Uterus (tissue), 2 donors: ENCODE data around the gene CDH22.

Experiments used
- POLR2A ChIP-seq, 2 donors: fragments of 450-650 bp; IDR thresholded peaks; one replicate each; pipeline ENCODE4 v1.6.1; 2016; ENCODE audit warnings: antibody characterized with exemption in 2 of 2, mild to moderate bottlenecking in 1 of 2, moderate library complexity in 1 of 2
- TF ChIP-seq, protein P1 (sequence below), 4 experiments: fragments of 200-600 bp in 2 of 4; fragments of 450-650 bp in 2 of 4; sonication (generic) in 2 of 4; IDR thresholded peaks; one replicate each; pipeline ENCODE4 v1.5.1; 2016 to 2019; ENCODE audit warnings: antibody characterized with exemption in 4 of 4, mild to moderate bottlenecking in 2 of 4, moderate library complexity in 1 of 4

GRCh38 chr20:46210672-46211330 lies 97.5 kb downstream of the CDH22 start:
- TF ChIP-seq, protein P1, sequence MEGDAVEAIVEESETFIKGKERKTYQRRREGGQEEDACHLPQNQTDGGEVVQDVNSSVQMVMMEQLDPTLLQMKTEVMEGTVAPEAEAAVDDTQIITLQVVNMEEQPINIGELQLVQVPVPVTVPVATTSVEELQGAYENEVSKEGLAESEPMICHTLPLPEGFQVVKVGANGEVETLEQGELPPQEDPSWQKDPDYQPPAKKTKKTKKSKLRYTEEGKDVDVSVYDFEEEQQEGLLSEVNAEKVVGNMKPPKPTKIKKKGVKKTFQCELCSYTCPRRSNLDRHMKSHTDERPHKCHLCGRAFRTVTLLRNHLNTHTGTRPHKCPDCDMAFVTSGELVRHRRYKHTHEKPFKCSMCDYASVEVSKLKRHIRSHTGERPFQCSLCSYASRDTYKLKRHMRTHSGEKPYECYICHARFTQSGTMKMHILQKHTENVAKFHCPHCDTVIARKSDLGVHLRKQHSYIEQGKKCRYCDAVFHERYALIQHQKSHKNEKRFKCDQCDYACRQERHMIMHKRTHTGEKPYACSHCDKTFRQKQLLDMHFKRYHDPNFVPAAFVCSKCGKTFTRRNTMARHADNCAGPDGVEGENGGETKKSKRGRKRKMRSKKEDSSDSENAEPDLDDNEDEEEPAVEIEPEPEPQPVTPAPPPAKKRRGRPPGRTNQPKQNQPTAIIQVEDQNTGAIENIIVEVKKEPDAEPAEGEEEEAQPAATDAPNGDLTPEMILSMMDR (IDR thresholded peaks at IDR 0.05) = no peak
- TF ChIP-seq POLR2A (IDR thresholded peaks at IDR 0.05) = no peak
